Daoy (cell line): ENCODE measurements around the gene REM2. TPM values are rescaled to one million over a fixed set of nuclear protein-coding genes. Genes with fewer than 3 reads are reported as not detected.

ENCODE experiments used
- DNase-seq: peaks from one replicate; pipeline ENCODE4 v3.0.0-alpha.2; 2015; ENCODE audit warnings: low read depth
- total RNA-seq: library from RNA; depleted of rRNA; stranded (reverse); fragments of >200 nt; shearing (Covaris generic); gene quantifications from 2 replicates; pipeline ENCODE4 v1.2.3, GENCODE V29; 2014

REM2 gene
- total RNA-seq, 1 experiment from 2014 or later, result 0.74 TPM

- DNase-seq, result no peak
Measured at GRCh38 chr14:22872833-22873520, 10.0 kb upstream of the REM2 start.

GRCh38 chr14:22875003-22875747, 7.8 kb upstream of the REM2 start:
- DNase-seq, result no peak

DNA sequence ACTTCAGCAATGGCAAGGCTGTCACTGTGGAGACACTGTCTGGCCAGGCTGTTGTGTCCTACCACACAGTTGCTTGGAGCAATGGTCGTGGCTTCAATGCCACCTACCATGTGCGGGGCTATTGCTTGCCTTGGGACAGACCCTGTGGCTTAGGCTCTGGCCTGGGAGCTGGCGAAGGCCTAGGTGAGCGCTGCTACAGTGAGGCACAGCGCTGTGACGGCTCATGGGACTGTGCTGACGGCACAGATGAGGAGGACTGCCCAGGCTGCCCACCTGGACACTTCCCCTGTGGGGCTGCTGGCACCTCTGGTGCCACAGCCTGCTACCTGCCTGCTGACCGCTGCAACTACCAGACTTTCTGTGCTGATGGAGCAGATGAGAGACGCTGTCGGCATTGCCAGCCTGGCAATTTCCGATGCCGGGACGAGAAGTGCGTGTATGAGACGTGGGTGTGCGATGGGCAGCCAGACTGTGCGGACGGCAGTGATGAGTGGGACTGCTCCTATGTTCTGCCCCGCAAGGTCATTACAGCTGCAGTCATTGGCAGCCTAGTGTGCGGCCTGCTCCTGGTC, 7.2 kb upstream of the REM2 start:
- no peak for DNase-seq

DNA sequence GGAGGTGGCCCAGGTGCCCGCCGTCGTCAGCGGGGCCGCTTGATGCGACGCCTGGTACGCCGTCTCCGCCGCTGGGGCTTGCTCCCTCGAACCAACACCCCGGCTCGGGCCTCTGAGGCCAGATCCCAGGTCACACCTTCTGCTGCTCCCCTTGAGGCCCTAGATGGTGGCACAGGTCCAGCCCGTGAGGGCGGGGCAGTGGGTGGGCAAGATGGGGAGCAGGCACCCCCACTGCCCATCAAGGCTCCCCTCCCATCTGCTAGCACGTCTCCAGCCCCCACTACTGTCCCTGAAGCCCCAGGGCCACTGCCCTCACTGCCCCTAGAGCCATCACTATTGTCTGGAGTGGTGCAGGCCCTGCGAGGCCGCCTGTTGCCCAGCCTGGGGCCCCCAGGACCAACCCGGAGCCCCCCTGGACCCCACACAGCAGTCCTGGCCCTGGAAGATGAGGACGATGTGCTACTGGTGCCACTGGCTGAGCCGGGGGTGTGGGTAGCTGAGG, 6.0 kb upstream of the REM2 start:
- DNase-seq, result no peak

- DNase-seq, result no peak
Measured at GRCh38 chr14:22878271-22879246, 4.5 kb upstream of the REM2 start.

GRCh38 chr14:22882064-22882463, 958 bp upstream of the REM2 start:
- no peak for DNase-seq

DNA sequence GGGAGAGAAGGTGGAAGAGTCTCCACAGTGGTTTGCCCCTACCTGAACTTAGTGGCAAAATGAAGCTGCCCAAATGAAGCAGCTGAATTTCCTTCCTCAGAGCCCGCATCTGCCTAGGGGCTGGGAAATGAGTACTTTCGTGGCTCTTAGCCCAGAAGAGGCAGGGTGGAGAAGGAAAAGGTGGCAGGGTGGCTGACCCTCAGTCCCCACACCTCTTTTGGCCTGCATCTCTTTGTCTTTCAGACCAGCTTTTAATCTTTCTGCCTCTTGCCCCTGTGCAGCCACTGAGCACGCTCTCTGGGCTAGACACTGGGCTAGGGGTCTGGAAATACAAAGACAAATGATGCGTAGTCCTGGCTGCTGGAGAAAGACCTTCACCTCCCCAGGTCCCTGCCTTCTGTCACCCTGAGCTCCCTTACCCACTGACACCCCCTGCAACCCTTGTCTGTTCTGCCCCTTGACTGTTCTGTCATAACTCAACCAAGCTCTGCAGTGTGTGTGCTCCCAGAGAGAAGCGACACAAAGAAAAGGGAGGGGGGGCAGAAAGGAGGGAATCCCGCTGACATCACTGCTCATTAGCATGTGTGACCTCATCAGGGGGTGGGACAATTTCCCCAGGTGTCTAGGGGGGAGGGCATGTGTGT, 371 bp upstream of the REM2 start:
- peak; percentile 32 for DNase-seq

GRCh38 chr14:22884076-22884737, 1.2 kb downstream of the REM2 start:
- DNase-seq, result no peak

GRCh38 chr14:22884738-22885523, 1.9 kb downstream of the REM2 start:
- DNase-seq, result no peak

- DNase-seq, result no peak
Measured at GRCh38 chr14:22885975-22886374, 3.0 kb downstream of the REM2 start.

GRCh38 chr14:22886500-22887259, 3.7 kb downstream of the REM2 start:
- peak; percentile 57 for DNase-seq

- peak; percentile 64 for DNase-seq
Measured at GRCh38 chr14:22887260-22887989, 4.4 kb downstream of the REM2 start.

GRCh38 chr14:22887990-22888378, 5.0 kb downstream of the REM2 start:
- no peak for DNase-seq

GRCh38 chr14:22888662-22889061, 5.6 kb downstream of the REM2 start:
- DNase-seq, result no peak

- no peak for DNase-seq
Measured at GRCh38 chr14:22890416-22890815, 7.4 kb downstream of the REM2 start.

DNA sequence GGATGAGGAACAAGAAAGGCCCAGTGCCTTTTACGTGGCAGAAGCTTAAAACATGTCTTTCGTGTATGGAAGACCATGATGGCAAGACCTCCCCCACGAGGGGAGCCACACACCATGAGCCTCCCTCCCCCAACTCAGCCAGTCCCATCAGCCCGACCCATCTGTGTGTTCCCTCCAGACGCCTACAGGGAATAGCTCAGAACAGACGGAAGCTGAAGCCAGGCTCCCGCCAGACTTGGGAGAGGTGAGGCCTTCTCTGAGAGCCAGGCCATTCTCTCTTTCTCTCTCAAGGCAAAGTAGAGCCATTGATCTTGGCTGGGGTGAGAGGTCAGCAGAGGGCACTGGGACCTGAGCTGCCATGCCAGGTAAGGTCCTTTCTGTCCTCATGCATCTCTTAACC, 9.5 kb downstream of the REM2 start:
- DNase-seq, result no peak

- DNase-seq, result no peak
Measured at GRCh38 chr14:22893706-22894105, 10.7 kb downstream of the REM2 start.

GRCh38 chr14:22895402-22895801, 12.4 kb downstream of the REM2 start:
- no peak for DNase-seq
